ACHN (cell line): ENCODE measurements around the gene PORCN.
"Not testable (repeated sequence)": the region's sequence is repeated elsewhere in the genome, so short reads cannot be mapped to it uniquely, and the experiment has no call there.

Experiments used
- DNase-seq: peaks from one replicate; pipeline ENCODE4 v3.0.0-alpha.2; 2015
- in situ Hi-C: cut with HindIII; loops from 2 replicates; pipeline ENCODE4 v1.10.0; 2017; ENCODE audit warnings: low sequenced_read_pairs, low pct_ligation_motif_present, low pct_unique_long_range_greater_than_20kb

Gene PORCN

GRCh38 chrX:48504261-48504660 lies 4.5 kb upstream of the PORCN start:
- no peak for DNase-seq
- in situ Hi-C loops = no loop called here

DNA sequence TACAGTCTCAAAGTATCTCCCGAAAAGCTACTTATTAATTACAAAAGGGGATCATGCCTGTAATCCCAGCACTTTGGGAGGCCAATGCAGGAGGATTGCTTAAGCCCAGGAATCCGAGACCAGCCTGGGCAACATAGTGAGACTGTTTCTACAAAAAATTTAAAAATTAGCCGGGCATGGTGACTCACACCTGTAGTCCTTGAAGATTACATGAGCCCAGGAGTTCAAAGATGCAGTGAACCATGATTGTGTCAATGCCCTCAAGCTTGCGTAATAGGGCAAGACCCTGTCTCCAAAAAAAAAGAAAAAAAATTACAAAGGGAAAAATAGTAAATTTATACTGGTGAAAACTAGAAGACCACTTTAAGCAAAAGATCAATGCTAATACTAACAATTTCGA lies 3.3 kb upstream of the PORCN start:
- peak; percentile 6 for DNase-seq
- in situ Hi-C loops = no loop called here

- DNase-seq = no peak
- in situ Hi-C loops = no loop called here
These were observed 1.5 kb upstream of the PORCN start for GRCh38 chrX:48507246-48507645.

DNA sequence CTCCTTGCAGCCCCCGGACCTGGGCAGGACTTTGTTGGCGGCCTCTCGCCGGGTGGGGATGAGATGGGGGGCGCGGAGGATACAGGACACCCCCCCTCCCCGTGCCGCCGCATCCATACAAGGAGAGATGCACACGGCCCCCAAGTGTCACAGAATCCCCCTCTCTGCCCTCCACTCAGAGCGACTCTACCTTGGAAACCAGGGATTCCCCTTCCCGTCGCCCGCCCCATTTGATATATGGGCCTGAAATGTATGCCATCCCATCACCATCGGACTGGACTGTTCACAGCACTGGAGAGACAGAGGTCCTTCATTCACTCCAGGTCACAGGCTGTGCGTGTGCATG lies 426 bp downstream of the PORCN start:
- in situ Hi-C loops = no loop called here
- no peak for DNase-seq

- in situ Hi-C loops = no loop called here
- no peak for DNase-seq
These were observed 827 bp downstream of the PORCN start for GRCh38 chrX:48509619-48510018.

DNA sequence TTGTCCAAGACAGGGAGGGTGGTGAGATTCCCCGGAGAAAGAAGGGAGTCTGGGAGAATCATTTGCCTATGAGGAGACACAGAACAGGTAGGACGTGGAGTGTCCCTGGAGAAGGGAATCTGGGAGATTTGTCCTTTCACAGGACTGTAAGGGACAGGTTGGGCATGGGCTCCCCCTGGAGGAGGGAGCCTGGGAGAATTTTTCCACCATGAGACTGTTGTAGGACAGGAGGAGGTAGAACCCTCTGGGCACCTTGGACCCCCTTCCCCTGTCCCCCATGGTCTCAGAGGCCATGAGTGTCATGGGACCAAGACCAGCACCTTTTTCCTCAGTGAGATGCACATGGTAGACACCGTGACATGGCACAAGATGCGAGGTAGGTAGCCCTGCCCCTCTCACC lies 2.8 kb downstream of the PORCN start:
- in situ Hi-C loops = no loop called here
- peak; percentile 19 for DNase-seq

- no peak for DNase-seq
- in situ Hi-C loops = no loop called here
These were observed 3.7 kb downstream of the PORCN start for GRCh38 chrX:48512371-48512935.

- DNase-seq = no peak
- in situ Hi-C loops = no loop called here
These were observed 4.9 kb downstream of the PORCN start for GRCh38 chrX:48513670-48514069.

DNA sequence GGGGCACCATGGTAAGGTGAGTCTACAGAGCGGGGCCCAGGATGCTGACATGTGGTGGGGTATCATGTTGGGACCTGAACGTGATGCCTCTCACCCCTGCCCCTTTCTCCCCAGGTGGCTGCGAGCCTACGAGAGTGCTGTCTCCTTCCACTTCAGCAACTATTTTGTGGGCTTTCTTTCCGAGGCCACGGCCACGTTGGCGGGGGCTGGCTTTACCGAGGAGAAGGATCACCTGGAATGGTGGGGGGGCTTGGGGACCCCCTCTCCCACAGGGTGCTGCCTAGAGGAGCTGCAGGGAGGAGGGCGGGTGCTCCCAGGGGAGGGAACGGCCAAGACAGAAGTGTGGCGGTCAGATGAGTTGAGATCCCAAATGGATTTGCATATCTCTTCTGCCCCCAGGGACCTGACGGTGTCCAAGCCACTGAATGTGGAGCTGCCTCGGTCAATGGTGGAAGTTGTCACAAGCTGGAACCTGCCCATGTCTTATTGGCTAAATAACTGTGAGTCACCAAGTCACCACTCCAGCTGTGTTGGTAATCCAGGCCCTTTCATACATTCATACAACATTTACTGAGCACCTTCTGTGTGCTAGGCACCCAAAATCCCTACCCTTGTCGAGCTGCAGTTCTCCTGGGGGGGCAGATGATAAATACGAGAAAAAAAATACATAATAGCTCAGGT lies 5.5 kb downstream of the PORCN start:
- DNase-seq = no peak
- in situ Hi-C loops = no loop called here

GRCh38 chrX:48514868-48515460 lies 6.2 kb downstream of the PORCN start:
- DNase-seq = no peak
- in situ Hi-C loops = no loop called here

DNA sequence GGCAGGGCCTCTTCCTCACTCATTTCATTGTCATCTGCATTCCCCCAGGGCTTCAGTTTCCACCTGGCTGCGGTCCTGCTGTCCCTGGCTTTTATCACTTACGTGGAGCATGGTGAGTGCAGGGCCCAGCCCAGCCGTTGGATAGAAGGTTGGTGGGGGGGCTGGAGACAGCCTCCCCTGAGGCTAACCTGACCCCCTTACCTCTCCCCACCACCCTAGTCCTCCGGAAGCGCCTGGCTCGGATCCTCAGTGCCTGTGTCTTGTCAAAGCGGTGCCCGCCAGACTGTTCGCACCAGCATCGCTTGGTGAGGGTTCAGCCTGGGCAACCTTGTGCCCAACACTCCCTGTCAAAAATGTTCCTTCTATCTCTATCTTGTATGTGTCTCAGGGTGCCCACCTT lies 7.0 kb downstream of the PORCN start:
- in situ Hi-C loops = no loop called here
- DNase-seq = no peak

GRCh38 chrX:48516285-48516684 lies 7.5 kb downstream of the PORCN start:
- no peak for DNase-seq
- in situ Hi-C loops = no loop called here

DNA sequence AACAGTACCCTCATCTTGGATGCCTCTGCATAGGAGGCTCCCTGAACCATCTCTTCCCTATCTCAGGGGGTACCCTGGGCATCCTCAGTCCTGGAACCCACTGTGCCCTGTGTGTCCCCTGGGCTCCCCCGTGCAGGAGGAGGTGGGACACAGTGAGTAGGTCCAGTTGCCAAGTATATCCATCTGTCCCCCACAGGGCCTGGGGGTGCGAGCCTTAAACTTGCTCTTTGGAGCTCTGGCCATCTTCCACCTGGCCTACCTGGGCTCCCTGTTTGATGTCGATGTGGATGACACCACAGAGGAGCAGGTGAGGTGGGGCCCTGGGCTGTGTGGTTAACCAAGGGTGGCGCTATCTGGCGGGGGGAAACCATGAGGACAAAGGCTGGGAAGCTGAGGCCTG lies 8.2 kb downstream of the PORCN start:
- in situ Hi-C loops = no loop called here
- no peak for DNase-seq

DNA sequence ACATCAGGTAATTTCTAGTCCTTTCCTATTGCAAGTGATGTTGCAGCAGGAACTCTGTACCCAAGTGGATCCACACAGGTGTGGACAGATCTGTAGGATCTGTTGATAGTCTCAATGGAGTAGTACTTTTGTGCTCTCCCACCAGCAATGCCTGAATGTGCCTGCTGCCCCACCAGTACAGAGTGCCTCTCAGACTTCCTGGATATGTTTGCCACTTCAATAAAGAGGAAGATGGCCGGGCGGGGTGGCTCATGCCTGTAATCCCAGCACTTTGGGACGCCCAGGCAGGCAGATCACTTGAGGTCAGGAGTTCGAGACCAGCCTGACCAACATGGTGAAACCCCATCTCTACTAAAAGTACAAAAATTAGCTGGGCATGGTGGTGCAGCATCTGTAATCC lies 10.7 kb downstream of the PORCN start:
- in situ Hi-C loops, DNase-seq: not testable (repeated sequence)

DNA sequence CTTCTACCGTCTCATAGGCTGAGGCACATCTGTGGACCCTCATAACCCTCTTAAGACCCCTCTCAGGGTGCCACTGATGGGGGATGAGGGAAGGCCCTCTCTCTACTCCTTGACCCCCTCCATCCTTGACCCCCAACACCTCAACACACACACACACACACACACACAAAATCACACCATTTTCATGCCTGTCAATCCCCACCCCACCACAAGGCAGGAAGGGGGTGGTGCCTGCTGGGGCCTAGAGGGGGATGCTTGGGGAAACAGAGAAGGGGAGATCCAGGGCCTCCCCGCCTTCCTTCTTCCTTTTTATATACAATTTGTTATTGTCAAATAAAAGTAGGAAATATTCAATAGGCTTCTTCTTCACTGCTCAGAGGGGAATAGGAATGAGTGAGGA lies 11.7 kb downstream of the PORCN start:
- no peak for DNase-seq

GRCh38 chrX:48520976-48521352 lies 12.2 kb downstream of the PORCN start:
- peak; percentile 9 for DNase-seq
- in situ Hi-C loops = no loop called here

More for the DNA sequence above, 11.7 kb downstream of the PORCN start:
- in situ Hi-C loops = no loop called here

DNA sequence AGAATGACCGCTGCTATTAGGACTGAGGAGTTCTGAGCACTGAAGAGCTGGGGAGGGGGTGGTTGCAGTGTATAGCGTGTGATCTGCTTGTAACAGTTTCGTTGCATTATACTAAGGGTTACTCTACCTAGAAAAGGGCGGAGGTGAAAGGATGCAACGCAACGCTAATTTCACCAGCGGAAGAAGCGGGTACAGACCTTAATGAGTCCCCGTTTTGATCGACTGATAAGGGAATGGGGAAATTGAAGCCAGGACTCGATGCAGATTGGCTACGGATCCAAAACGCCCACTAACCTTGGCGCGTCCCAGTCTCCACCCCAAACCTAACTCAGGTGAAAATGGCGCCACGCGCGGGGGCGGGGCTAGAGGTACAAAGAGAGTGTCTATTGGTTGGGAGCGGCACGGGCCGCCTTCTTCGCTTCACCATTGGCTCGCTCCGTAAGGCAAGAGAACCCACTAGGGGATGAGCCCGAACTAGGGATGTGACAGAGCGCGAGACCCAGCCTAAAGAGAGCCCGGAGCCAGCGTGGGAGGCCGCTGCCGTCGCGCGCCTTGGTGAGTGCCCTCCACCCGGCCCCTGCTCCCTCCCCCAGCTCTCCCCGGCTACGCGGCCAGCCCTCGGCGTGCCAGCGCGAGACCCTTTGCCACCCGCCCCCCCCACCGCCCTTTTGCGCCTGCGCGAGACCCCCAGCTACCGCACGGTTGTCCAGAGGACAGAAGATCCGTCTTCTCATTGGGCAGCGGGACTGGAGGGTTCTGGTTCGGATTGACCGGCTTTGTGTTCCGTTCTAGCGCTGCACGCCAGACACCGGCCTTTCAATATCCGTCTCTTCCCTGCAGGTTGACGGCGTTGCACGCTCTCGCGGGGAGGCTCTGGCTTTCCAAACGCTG lies 12.8 kb downstream of the PORCN start, which contains the start of gene EBP:
TSS of gene EBP (plus strand) at position 456 of the 891 bp plus-strand sequence. CDS start 1,964 bp downstream, outside the sequence.
- in situ Hi-C loops = no loop called here

DNA sequence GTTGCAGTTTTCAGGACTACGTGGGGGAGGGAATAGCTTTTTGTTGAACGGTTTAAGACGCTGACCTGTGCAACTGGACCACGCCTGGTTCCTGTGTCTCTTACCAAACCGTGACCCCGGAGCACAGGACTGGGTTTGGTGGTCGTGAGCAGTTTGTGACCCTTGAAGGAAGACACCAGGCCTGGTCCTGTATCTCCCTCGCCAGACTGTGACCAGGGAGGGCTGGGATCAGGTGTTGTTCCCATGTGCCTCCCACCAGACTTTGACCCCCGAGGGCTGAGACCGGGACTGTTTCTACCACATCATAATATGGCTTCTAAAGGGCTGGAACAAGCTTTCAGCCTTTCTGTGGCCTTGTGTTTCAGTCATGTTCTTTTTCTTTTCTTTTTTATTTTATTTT lies 13.5 kb downstream of the PORCN start:
- in situ Hi-C loops = no loop called here
- DNase-seq = no peak

More for the DNA sequence above, 12.8 kb downstream of the PORCN start, which contains the start of gene EBP:
- peak; percentile 88 for DNase-seq

DNA sequence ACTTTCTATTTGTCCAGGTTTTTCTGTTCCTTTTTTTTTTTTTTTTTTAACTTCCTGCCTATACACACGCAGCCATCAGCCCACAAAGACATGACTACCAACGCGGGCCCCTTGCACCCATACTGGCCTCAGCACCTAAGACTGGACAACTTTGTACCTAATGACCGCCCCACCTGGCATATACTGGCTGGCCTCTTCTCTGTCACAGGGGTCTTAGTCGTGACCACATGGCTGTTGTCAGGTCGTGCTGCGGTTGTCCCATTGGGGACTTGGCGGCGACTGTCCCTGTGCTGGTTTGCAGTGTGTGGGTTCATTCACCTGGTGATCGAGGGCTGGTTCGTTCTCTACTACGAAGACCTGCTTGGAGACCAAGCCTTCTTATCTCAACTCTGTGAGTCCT lies 14.9 kb downstream of the PORCN start:
- in situ Hi-C loops = no loop called here
- no peak for DNase-seq
